SK-N-SH treated with all-trans-retinoic acid at 6 μM for 48 hours (cell line): Measurements from ENCODE around the gene ITCH.
"Not testable (repeated sequence)": the region's sequence is repeated elsewhere in the genome, so short reads cannot be mapped to it uniquely, and the experiment has no call there.

Experiments
- ATAC-seq: fragments of 200-7000 bp; cut with Tn5 transposase; 3 replicates; pipeline ENCODE4 v1.9.1; 2020; ENCODE audit warnings: mild to moderate bottlenecking, moderate library complexity
- ARNTL ChIP-seq: fragments of 450-650 bp; formaldehyde crosslinking; IDR thresholded peaks from 2 replicates; pipeline ENCODE4 v1.5.0; 2020; ENCODE audit warnings: low read depth, mild to moderate bottlenecking, moderate library complexity, borderline replicate concordance
- BACH2 ChIP-seq: fragments of 250-450 bp; sonication (Bioruptor Pico); IDR thresholded peaks from 2 replicates; pipeline ENCODE4 v1.9.0; 2021; ENCODE audit warnings: mild to moderate bottlenecking, borderline replicate concordance
- CREB5 ChIP-seq: fragments of 250-450 bp; sonication (Bioruptor Pico); IDR thresholded peaks from 2 replicates; pipeline ENCODE4 v1.5.1; 2020; ENCODE audit warnings: low read depth, mild to moderate bottlenecking, moderate library complexity
- ESRRG ChIP-seq: fragments of 250-450 bp; sonication (Bioruptor Pico); IDR thresholded peaks from 2 replicates; pipeline ENCODE4 v1.6.1; 2021; ENCODE audit warnings: mild to moderate bottlenecking
- GLIS3 ChIP-seq: fragments of 250-450 bp; sonication (Bioruptor Pico); IDR thresholded peaks from 2 replicates; pipeline ENCODE4 v1.5.0; 2020; ENCODE audit warnings: mild to moderate bottlenecking, moderate library complexity
- OSR1 ChIP-seq: fragments of 250-450 bp; sonication (Bioruptor Pico); IDR thresholded peaks from 2 replicates; pipeline ENCODE4 v1.8.0; 2022; ENCODE audit warnings: moderate library complexity, mild to moderate bottlenecking, inconsistent platforms
- POU6F1 ChIP-seq: fragments of 250-450 bp; sonication (Bioruptor Pico); IDR thresholded peaks from 2 replicates; pipeline ENCODE4 v1.8.0; 2021; ENCODE audit warnings: low read depth, mild to moderate bottlenecking, moderate library complexity, borderline replicate concordance
- PPARA ChIP-seq: fragments of 250-450 bp; sonication (Bioruptor Pico); IDR thresholded peaks from 2 replicates; pipeline ENCODE4 v1.5.0; 2020; ENCODE audit warnings: mild to moderate bottlenecking, borderline replicate concordance
- RARB ChIP-seq: fragments of 250-450 bp; sonication (Bioruptor Pico); IDR thresholded peaks from 2 replicates; pipeline ENCODE4 v1.8.0; 2021; ENCODE audit warnings: mild to moderate bottlenecking, moderate library complexity
- SNAI2 ChIP-seq: fragments of 250-450 bp; sonication (Bioruptor Pico); IDR thresholded peaks from 2 replicates; pipeline ENCODE4 v1.5.0; 2020; ENCODE audit warnings: mild to moderate bottlenecking, moderate library complexity
- TCF4 ChIP-seq: fragments of 250-450 bp; sonication (Bioruptor Pico); IDR thresholded peaks from 2 replicates; pipeline ENCODE4 v1.8.0; 2021; ENCODE audit warnings: mild to moderate bottlenecking, moderate library complexity, borderline replicate concordance
- TOX ChIP-seq: fragments of 250-450 bp; sonication (Bioruptor Pico); IDR thresholded peaks from 2 replicates; pipeline ENCODE4 v1.8.0; 2021; ENCODE audit warnings: mild to moderate bottlenecking, moderate library complexity, borderline replicate concordance
- TSHZ2 ChIP-seq: fragments of 250-450 bp; sonication (Bioruptor Pico); IDR thresholded peaks from 2 replicates; pipeline ENCODE4 v1.5.0; 2020; ENCODE audit warnings: mild to moderate bottlenecking, moderate library complexity
- ZC3H10 ChIP-seq: fragments of 250-450 bp; sonication (Bioruptor Pico); IDR thresholded peaks from 2 replicates; pipeline ENCODE4 v1.5.1; 2021; ENCODE audit warnings: mild to moderate bottlenecking, moderate library complexity
- ZFP3 ChIP-seq: fragments of 250-450 bp; sonication (Bioruptor Pico); IDR thresholded peaks from 2 replicates; pipeline ENCODE4 v1.5.0; 2020; ENCODE audit warnings: mild to moderate bottlenecking, moderate library complexity
- ZFP30 ChIP-seq: fragments of 450-650 bp; formaldehyde crosslinking; IDR thresholded peaks from 2 replicates; pipeline ENCODE4 v1.5.0; 2022; ENCODE audit warnings: mild to moderate bottlenecking, moderate library complexity
- ZNF565 ChIP-seq: fragments of 450-650 bp; formaldehyde crosslinking; conservative IDR thresholded peaks from 2 replicates; pipeline ENCODE4 v1.5.0; 2020; ENCODE audit warnings: low read depth, mild to moderate bottlenecking, moderate library complexity
- ZNF70 ChIP-seq: fragments of 450-650 bp; formaldehyde crosslinking; IDR thresholded peaks from 2 replicates; pipeline ENCODE4 v1.5.0; 2020; ENCODE audit warnings: mild to moderate bottlenecking, moderate library complexity
- ZNF8 ChIP-seq: fragments of 450-650 bp; formaldehyde crosslinking; IDR thresholded peaks from 2 replicates; pipeline ENCODE4 v1.5.0; 2020; ENCODE audit warnings: mild to moderate bottlenecking, moderate library complexity
- TF ChIP-seq, protein P1 (sequence below): fragments of 250-450 bp; sonication (Bioruptor Pico); IDR thresholded peaks from 2 replicates; pipeline ENCODE4 v1.5.1; 2021; ENCODE audit warnings: mild to moderate bottlenecking, moderate library complexity
- TF ChIP-seq, protein P2 (sequence below): fragments of 250-450 bp; sonication (Bioruptor Pico); IDR thresholded peaks from 2 replicates; pipeline ENCODE4 v1.8.0; 2020; ENCODE audit warnings: mild to moderate bottlenecking, moderate library complexity, borderline replicate concordance

The ITCH gene

DNA sequence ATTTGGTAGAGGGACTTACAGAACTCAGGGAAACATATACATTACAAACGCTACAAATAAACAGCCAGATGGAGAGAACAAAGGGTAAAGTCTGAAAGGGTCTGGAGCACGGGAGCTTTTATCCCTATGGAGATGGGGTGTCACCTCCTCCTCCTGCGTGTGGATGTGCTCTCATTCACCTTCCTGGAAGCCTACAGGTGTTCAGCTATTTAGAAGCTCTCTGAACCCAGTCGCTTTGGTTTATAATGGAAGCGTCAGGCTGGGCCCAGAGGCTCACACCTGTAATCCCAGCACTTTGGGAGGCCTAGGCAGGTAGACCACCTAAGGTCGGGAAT, 17.7 kb upstream of the ITCH start (continued):
- TF ChIP-seq, protein P1, sequence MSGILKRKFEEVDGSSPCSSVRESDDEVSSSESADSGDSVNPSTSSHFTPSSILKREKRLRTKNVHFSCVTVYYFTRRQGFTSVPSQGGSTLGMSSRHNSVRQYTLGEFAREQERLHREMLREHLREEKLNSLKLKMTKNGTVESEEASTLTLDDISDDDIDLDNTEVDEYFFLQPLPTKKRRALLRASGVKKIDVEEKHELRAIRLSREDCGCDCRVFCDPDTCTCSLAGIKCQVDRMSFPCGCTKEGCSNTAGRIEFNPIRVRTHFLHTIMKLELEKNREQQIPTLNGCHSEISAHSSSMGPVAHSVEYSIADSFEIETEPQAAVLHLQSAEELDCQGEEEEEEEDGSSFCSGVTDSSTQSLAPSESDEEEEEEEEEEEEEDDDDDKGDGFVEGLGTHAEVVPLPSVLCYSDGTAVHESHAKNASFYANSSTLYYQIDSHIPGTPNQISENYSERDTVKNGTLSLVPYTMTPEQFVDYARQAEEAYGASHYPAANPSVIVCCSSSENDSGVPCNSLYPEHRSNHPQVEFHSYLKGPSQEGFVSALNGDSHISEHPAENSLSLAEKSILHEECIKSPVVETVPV (CRISPR knock-in tag): no peak
- TF ChIP-seq RARB (CRISPR knock-in tag): no peak
- no peak for TF ChIP-seq ZFP30 (CRISPR knock-in tag)
- no peak for TF ChIP-seq GLIS3
- TF ChIP-seq TCF4 (CRISPR knock-in tag): no peak

GRCh38 chr20:34345839-34346532, 17.1 kb upstream of the ITCH start:
- ATAC-seq: not testable (repeated sequence)

DNA sequence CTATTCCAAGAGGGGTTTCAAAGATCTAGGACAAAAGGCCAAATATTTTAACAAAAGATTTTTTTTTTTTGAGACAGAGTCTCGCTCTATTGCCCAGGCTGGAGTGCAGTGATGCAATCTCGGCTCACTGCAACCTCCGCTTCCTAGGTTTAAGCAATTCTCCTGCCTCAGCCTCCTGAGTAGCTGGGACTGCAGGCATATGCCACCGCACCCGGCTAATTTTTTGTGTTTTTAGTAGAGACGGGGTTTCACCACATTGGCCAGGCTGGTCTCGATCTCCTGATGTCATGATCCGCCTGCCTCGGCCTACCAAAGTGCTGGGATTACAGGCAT, 16.6 kb upstream of the ITCH start:
- ATAC-seq: not testable (repeated sequence)

GRCh38 chr20:34347571-34347970, 15.5 kb upstream of the ITCH start:
- no peak for TF ChIP-seq ZFP30 (CRISPR knock-in tag)
- no peak for TF ChIP-seq ZFP3 (CRISPR knock-in tag)
- no peak for TF ChIP-seq RARB (CRISPR knock-in tag)
- TF ChIP-seq CREB5: no peak
- no peak for TF ChIP-seq ESRRG (CRISPR knock-in tag)
- no peak for TF ChIP-seq GLIS3
- TF ChIP-seq, protein P2, sequence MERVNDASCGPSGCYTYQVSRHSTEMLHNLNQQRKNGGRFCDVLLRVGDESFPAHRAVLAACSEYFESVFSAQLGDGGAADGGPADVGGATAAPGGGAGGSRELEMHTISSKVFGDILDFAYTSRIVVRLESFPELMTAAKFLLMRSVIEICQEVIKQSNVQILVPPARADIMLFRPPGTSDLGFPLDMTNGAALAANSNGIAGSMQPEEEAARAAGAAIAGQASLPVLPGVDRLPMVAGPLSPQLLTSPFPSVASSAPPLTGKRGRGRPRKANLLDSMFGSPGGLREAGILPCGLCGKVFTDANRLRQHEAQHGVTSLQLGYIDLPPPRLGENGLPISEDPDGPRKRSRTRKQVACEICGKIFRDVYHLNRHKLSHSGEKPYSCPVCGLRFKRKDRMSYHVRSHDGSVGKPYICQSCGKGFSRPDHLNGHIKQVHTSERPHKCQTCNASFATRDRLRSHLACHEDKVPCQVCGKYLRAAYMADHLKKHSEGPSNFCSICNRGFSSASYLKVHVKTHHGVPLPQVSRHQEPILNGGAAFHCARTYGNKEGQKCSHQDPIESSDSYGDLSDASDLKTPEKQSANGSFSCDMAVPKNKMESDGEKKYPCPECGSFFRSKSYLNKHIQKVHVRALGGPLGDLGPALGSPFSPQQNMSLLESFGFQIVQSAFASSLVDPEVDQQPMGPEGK (CRISPR knock-in tag): no peak
- no peak for TF ChIP-seq BACH2 (CRISPR knock-in tag)
- TF ChIP-seq POU6F1: no peak
- TF ChIP-seq TOX: no peak
- no peak for TF ChIP-seq ZNF70 (CRISPR knock-in tag)
- no peak for TF ChIP-seq TSHZ2 (CRISPR knock-in tag)
- TF ChIP-seq OSR1 (CRISPR knock-in tag): no peak
- TF ChIP-seq, all 23 proteins: peak for 0
- ATAC-seq: no peak

DNA sequence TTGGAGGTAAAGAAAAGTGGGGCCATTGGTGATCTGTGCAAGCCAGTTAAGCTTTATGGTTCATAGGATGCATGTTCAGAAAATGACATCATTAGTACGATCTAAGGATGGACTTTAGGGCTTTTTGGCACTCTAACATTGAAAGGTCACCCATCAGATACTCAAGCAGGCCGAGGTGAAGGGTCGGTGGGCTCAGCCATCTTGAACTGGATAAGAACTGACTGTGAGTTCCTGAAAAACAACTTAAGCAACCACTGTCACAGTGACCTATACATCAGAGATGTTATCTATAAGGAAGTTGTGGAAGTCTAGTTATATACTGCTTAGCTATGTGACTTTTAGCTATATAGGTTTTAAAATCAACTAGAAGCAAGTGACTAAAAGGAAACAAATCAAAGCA, 13.0 kb upstream of the ITCH start:
- TF ChIP-seq ZNF8 (no peak), ZNF70 (CRISPR knock-in tag) (no peak), ZNF565 (CRISPR knock-in tag) (no peak), BACH2 (CRISPR knock-in tag) (no peak), GLIS3 (no peak), ESRRG (CRISPR knock-in tag) (no peak), ZC3H10 (CRISPR knock-in tag) (no peak), ZFP30 (CRISPR knock-in tag) (no peak), ARNTL (CRISPR knock-in tag) (no peak), PPARA (CRISPR knock-in tag) (no peak), SNAI2 (CRISPR knock-in tag) (no peak), TCF4 (CRISPR knock-in tag) (no peak)
- TF ChIP-seq, protein P1 (CRISPR knock-in tag): no peak
- TF ChIP-seq, protein P2 (CRISPR knock-in tag): no peak
- TF ChIP-seq, all 23 proteins: peak for 0

DNA sequence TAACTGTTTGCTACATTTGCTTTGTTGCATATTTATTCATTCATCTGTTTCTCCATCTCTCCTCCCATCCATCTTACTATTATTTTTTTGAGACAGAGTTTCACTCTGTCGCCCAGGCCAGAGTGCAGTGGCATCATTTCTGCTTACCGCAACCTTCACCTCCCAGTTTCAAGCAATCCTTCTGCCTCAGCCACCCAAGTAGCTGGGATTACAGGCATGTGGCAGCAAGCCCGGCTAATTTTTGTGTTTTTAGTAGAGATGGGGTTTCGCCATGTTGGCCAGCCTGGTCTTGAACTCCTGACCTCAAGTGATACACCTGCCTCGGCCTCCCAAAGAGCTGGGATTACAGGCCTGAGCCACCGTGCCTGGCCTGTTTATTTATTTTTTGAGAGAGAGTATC, 9.6 kb upstream of the ITCH start:
- not testable (repeated sequence) for ATAC-seq

More for the DNA sequence above, 13.0 kb upstream of the ITCH start:
- ATAC-seq: no peak
